ENCODE measurements around the gene ST6GALNAC3. TPM values are rescaled to one million over a fixed set of nuclear protein-coding genes. Genes with fewer than 3 reads are reported as not detected.

Gene ST6GALNAC3
- polyA plus RNA-seq, 4 donors, result 27.3 to 102 (median 82.0) TPM

GRCh38 chr1:76186554-76187170 lies 112.1 kb downstream of the ST6GALNAC3 start:
- DNase-seq (ENCODE audit: low read depth in 4 of 4, low spot score in 3 of 4), result no peak

DNA sequence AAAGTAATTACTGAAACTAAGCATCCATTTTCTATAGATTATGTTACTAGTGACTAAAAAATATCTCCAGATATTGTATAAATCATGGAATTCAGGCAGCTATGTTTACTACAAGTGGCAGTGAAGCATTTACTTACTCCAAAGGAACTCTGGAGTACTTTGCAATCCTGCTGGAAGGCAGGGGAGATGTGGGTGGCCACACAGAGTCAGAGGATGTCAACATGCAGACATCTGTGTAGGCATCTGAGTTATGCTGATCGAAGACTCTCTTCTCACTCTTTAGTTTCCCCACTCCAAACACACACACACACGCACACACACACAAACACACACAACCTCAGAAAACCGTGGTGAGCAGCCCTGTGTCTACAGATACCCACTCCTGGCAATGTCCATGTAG lies 112.9 kb downstream of the ST6GALNAC3 start:
- DNase-seq (ENCODE audit: low read depth in 4 of 4, low spot score in 3 of 4), result no peak

DNA sequence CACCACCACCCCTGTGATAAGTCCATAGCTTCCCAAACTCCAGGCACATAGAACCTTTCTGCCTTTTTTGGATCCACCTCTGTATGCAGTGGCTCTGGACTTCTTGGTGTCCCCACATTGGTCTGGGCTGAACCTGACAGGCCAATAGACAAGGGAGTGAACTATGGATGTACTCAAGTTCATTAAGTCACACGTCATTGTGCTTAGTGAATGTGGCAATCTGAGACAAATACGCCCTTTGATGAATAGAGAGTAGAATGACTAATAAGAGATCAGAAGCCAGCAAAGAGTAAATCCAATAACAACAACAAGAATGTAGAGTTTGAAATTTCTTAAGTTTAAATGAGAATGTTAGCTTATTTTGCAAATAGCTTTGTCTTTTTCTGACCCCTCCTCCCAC lies 114.8 kb downstream of the ST6GALNAC3 start:
- no peak for DNase-seq (ENCODE audit: low read depth in 4 of 4, low spot score in 3 of 4)

DNA sequence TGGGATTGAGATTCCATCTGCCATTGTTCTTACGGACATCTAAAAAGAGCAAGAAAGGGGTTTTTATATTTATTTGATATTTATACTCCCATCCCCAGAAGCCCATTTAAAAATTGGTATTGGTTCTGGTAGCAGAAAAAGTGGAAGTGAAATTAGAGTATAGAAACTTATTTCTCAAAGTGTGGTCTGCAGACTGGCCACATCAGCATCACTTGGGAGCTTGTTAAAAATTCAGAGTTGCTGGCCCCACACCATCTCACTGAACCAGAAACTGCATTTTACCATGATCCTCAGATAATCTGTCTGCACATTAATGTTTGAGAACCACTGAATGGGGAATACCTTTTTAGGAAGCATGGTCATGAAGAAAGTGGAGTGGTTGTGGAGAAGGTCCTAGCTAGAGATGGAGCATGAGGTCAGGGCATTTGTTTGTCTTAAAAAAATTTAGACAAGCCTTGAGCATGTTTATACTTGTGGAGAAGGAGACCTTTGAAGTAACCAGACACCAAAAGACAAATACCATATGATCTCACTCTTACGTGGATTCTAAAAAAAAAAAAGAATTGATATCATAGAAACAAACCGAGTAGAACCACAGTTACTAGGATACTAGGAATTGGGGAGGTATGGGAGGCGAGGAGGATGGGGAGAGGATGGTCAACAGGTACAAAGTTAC lies 116.3 kb downstream of the ST6GALNAC3 start:
- DNase-seq (ENCODE audit: low read depth in 4 of 4, low spot score in 3 of 4), result no peak

DNA sequence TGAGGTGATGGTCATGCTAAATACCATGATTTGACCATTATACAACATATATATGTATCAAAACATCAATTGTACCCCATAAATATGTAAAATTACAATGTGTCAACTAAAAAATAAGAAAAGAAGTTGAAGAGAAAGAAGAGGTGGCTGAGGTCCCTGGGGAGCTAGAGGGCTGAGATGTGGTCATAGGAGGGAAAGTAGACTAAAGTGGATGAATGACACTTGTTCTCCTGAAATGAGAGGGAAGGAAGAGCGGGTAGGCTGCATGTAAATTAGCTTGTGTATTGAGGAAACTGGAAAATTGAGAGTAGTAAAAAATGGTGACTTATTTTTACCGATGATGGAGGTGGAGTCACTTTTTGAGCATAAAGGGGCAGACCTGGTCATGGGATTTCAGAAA lies 117.0 kb downstream of the ST6GALNAC3 start:
- no peak for DNase-seq (ENCODE audit: low read depth in 4 of 4, low spot score in 3 of 4)

DNA sequence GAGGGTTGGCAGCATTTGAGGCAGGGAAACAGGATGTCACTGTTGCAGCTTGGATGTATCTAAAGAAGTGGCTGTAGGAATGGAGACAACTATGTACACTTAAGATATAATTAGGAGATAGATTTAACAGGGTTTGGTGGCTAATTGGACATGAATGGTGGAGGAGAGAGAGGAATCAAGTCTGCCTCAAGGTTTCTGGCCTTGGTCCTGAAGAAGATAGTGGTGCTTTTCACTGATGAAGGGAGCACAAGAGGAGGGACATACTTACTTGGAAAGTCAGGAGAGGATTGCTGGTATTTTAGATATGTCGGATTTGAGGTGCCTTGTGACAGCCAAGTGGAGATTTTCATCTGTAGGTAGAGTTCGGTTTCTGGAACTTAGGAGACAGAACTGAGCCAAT lies 123.9 kb downstream of the ST6GALNAC3 start:
- DNase-seq (ENCODE audit: low read depth in 4 of 4, low spot score in 3 of 4), result no peak

DNA sequence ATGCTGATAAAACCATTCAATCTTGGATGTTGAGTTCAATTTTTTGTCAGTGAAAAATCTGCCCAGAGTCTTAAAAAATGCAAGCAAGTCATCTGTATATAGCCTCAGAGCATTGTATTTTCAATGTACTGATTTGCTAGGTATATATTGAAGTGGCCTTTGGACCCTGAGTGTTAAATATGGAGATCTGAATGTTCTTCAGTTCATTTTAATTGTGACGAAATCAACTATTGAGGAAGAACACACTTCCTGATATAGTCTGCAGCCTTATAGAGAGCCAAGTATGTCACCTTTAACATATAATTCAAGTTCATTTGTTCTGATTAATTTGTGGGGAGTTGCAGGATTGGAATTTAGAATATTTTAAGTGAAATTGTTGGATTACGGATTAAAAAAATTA lies 128.1 kb downstream of the ST6GALNAC3 start:
- no peak for DNase-seq (ENCODE audit: low read depth in 4 of 4, low spot score in 3 of 4)

DNA sequence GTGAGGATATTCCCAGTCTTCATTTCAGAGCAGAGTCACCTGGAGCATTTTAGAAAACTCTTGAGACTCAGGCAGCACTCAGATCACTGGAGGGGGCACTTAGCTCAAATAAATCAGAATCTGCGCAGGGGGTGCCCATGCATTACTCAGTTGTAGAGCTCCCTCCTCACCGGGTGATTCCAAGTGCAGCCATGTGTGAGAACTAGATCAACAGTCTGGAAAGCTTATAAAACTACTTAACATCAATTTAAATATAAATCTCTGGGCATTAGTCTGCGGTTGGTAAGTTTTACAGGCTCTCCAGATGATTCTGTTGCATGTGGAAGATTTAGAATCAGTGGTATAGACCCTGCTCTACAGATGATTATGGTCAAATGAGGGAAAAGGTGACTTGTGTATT lies 128.6 kb downstream of the ST6GALNAC3 start:
- DNase-seq (ENCODE audit: low read depth in 4 of 4, low spot score in 3 of 4), result peak in 1 of 4 donors; percentile 32

DNA sequence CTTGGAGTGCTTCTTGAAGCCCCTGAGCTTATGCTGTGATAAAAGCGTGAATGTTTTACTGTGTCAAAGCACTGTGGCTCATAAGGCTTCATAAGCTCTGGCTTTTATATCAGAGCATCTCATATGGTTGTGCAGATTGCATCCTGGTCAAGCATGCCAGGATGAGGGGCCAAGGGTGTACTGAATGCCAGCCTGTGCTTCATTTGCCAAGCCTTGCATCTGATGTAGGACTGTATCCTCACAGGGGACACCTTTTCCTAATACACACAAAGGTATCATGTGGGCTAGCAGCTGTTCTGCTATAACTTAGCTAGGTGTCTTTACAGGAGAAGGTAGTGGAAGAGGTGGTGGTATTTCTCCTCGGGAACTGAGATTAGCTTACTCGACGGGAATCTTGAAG lies 134.7 kb downstream of the ST6GALNAC3 start:
- DNase-seq (ENCODE audit: low read depth in 4 of 4, low spot score in 3 of 4), result no peak

DNA sequence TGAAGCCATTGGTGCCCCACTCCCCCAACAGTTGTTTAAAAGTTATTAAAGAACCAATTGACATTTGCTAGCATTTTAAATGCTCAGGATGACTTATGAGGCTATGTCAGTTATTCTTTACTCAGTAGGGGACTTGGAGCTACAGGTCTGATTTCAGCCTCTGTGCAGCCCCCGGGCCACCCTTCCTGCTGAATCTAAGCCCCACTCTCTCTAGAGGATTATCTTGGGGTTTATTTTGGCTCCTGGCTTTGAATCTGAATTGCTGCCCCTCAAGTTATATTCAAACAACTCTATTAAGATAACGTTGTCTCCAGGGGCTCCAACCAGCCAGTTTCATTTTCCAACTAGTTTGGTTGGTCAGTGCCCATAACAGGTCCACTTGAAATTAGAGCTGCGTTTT lies 135.1 kb downstream of the ST6GALNAC3 start:
- no peak for DNase-seq (ENCODE audit: low read depth in 4 of 4, low spot score in 3 of 4)

DNA sequence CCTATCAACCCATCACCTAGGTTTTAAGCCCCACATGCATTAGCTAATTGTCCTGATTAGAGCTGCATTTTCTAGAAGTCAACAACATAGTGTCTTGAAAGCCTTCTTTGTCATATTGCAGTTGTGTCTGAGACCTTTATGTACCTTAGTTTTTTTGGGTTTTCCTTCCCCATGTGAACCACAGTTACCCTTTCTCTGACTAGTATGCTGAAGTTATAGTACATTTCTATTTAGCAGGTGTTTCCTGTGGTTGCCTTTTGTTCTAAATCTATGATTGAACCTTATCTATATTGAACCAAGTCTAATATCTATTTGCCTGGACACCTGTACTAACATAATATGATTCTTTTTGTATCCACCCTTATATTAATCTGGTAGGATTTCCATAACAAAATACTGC lies 135.6 kb downstream of the ST6GALNAC3 start:
- DNase-seq (ENCODE audit: low read depth in 4 of 4, low spot score in 3 of 4), result no peak

DNA sequence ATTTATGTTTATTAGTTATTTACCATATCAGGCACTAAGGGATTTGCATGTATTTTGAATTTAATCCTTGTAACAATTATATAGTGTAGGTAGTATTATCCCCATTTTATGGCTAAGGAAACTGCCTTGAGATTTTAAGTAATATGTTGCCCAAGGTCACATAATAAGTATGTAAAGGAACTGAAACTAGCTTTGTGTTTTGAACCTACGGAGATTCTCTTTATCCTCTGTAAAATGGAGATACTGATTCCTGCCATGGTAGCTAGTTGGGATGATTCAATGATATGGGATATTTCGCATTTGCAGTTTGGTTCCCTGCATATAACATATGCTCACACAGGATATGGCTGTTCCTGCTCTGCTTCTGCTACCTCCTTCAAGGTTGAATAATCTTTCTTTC lies 144.3 kb downstream of the ST6GALNAC3 start:
- no peak for DNase-seq (ENCODE audit: low read depth in 4 of 4, low spot score in 3 of 4)

- no peak for DNase-seq (ENCODE audit: low read depth in 4 of 4, low spot score in 3 of 4)
These were observed 144.8 kb downstream of the ST6GALNAC3 start for GRCh38 chr1:76219366-76219818.

GRCh38 chr1:76224752-76225151 lies 150.2 kb downstream of the ST6GALNAC3 start:
- DNase-seq (ENCODE audit: low read depth in 4 of 4, low spot score in 3 of 4), result no peak

DNA sequence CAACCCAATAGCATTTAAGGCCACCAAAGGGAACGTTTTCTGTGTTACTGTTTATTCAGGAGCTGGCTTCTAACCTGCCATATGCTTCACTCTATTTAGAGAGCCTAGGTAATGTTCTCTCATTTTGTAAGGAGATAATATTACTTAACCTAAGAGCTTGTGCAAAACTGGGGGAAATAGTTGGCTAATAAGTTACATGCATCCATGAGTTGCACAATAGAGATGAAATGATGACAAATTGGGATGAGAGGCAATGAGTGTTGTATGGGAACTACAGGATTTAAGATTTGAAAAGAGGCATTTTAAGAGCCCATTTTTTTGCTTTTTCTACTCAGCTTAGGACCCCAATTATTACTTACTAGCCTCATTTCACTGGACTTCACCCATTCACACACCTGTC lies 151.0 kb downstream of the ST6GALNAC3 start:
- no peak for DNase-seq (ENCODE audit: low read depth in 4 of 4, low spot score in 3 of 4)

DNA sequence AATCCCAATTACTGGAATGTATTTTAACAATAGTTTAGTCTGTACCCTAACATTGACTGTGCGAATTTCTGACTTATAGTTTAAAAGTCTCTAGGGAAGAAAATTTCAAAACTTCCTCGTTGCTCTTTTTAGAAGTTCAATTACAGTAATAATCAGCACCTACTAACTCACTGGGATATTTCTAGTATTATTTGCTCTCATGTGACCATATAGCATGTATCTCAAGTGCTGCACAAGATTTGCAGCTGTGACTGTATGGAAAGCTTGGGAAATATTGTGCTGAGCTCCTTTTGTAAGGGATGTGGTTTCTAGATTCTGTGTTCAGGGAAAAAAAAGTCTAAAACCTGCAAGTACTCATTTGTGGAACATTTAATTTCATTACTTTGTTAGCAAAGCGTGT lies 153.1 kb downstream of the ST6GALNAC3 start:
- DNase-seq (ENCODE audit: low read depth in 4 of 4, low spot score in 3 of 4), result no peak

GRCh38 chr1:76229279-76230005 lies 154.9 kb downstream of the ST6GALNAC3 start:
- no peak for DNase-seq (ENCODE audit: low read depth in 4 of 4, low spot score in 3 of 4)

- DNase-seq (ENCODE audit: low read depth in 4 of 4, low spot score in 3 of 4), result no peak
These were observed 156.3 kb downstream of the ST6GALNAC3 start for GRCh38 chr1:76230842-76231281.

DNA sequence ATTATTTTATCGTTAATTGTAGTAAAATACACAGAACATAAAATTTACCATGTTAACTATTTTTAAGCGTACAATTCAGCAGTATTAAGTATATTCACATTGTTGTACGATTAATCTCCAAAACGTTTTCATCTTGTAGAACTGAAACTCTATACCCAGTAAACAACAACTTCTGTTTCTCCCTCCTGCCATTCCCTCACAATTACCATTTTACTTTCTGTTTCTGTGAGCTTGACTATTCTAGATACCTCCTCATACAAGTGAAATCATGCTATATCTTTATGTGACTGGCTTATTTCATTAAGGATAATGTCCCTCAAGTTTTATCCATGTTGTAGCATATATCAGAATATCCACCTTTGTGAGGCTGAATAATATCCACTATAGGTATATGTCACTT lies 156.8 kb downstream of the ST6GALNAC3 start:
- no peak for DNase-seq (ENCODE audit: low read depth in 4 of 4, low spot score in 3 of 4)

GRCh38 chr1:76232666-76233065 lies 158.1 kb downstream of the ST6GALNAC3 start:
- no peak for DNase-seq (ENCODE audit: low read depth in 4 of 4, low spot score in 3 of 4)

GRCh38 chr1:76234061-76234460 lies 159.5 kb downstream of the ST6GALNAC3 start:
- DNase-seq (ENCODE audit: low read depth in 4 of 4, low spot score in 3 of 4), result no peak

DNA sequence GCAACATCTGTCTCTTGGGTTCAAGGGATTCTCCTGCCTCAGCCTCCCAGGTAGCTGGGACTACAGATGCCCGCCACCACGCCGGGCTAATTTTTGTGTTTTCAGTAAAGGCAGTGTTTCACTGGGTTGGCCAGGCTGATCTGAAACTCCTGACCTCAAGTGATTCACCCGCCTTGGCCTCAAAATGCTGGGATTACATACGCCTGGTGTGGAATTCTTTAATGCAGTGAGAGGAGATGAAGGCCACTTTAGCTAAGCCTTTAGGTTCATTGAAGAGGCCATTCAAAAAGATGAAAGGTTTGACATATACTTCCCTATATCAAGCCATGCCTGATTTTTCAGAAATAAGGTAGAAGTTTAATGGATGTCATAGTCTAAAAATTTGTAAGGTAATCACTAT lies 162.7 kb downstream of the ST6GALNAC3 start:
- DNase-seq (ENCODE audit: low read depth in 4 of 4, low spot score in 3 of 4), result no peak
